ENCODE measurements around the gene CATSPERZ.

Gene CATSPERZ

GRCh38 chr11:64316672-64317324 is 16.6 kb downstream of the CATSPERZ start:
- H3K27ac ChIP-seq (ENCODE audit: poor library complexity, severe bottlenecking), result peak overlapping the region; percentile 95
- DNase-seq (ENCODE audit: low spot score), result peak; percentile 77
- no peaks in the 10 kb centered on the region for H3K9me3 ChIP-seq (ENCODE audit: severe bottlenecking)
- peak overlapping the region; percentile 74 for H3K4me3 ChIP-seq (ENCODE audit: severe bottlenecking)
- peak; percentile 5; the same call in 2 of the 3 replicates for ATAC-seq (ENCODE audit: low read depth)
- no peaks in the 10 kb centered on the region for H3K27me3 ChIP-seq (ENCODE audit: insufficient read depth, poor library complexity, severe bottlenecking)
- H3K36me3 ChIP-seq (ENCODE audit: low read depth), result peaks cover 38% of the 10 kb centered on the region
- H3K4me1 ChIP-seq (ENCODE audit: insufficient read depth, poor library complexity, severe bottlenecking), result peaks cover 12% of the 10 kb centered on the region
- TF ChIP-seq CTCF (IDR thresholded peaks at IDR 0.05; ENCODE audit: poor library complexity, severe bottlenecking), result peak; percentile 18

- ATAC-seq (ENCODE audit: low read depth) (peak; percentile 68), DNase-seq (ENCODE audit: low spot score) (peak; percentile 99)
- peak within 1 kb of the TSS; percentile 74 for H3K4me3 ChIP-seq (ENCODE audit: severe bottlenecking)
- H3K9me3 ChIP-seq (ENCODE audit: severe bottlenecking), result no peaks in the 10 kb centered on the region
- no peaks in the 10 kb centered on the region for H3K27me3 ChIP-seq (ENCODE audit: insufficient read depth, poor library complexity, severe bottlenecking)
- H3K27ac ChIP-seq (ENCODE audit: poor library complexity, severe bottlenecking), result peak within 1 kb of the TSS; percentile 95
- no peak for TF ChIP-seq CTCF (IDR thresholded peaks at IDR 0.05; ENCODE audit: poor library complexity, severe bottlenecking)
- H3K4me1 ChIP-seq (ENCODE audit: insufficient read depth, poor library complexity, severe bottlenecking), result peaks cover 18% of the 10 kb centered on the region
- peaks cover 44% of the 10 kb centered on the region for H3K36me3 ChIP-seq (ENCODE audit: low read depth)
These were observed 17.3 kb downstream of the CATSPERZ start, which contains the start of gene TRMT112 for GRCh38 chr11:64317325-64317960. Gene TRMT112, minus strand, starts transcription at chr11:64317559. Its CDS starts 33 bp downstream, at chr11:64317526.

- peak within 1 kb of the TSS; percentile 74 for H3K4me3 ChIP-seq (ENCODE audit: severe bottlenecking)
- H3K36me3 ChIP-seq (ENCODE audit: low read depth), result peaks cover 49% of the 10 kb centered on the region
- DNase-seq (ENCODE audit: low spot score) (peak; percentile 97), ATAC-seq (ENCODE audit: low read depth) (peak; percentile 62)
- H3K9me3 ChIP-seq (ENCODE audit: severe bottlenecking), result no peaks in the 10 kb centered on the region
- H3K27ac ChIP-seq (ENCODE audit: poor library complexity, severe bottlenecking), result peak within 1 kb of the TSS; percentile 95
- no peaks in the 10 kb centered on the region for H3K27me3 ChIP-seq (ENCODE audit: insufficient read depth, poor library complexity, severe bottlenecking)
- peaks cover 18% of the 10 kb centered on the region for H3K4me1 ChIP-seq (ENCODE audit: insufficient read depth, poor library complexity, severe bottlenecking)
- TF ChIP-seq CTCF (IDR thresholded peaks at IDR 0.05; ENCODE audit: poor library complexity, severe bottlenecking), result peak; percentile 79
These were observed 18.0 kb downstream of the CATSPERZ start, which contains the start of gene PRDX5 for GRCh38 chr11:64317961-64318765. Gene PRDX5, plus strand, starts transcription at chr11:64318121. Its CDS starts 95 bp downstream, at chr11:64318216.

- Histone ChIP-seq H3K27ac (ENCODE audit: poor library complexity, severe bottlenecking) (peak overlapping the region; percentile 95), H3K36me3 (ENCODE audit: low read depth) (peaks cover 49% of the 10 kb centered on the region), H3K27me3 (ENCODE audit: insufficient read depth, poor library complexity, severe bottlenecking) (no peaks in the 10 kb centered on the region), H3K9me3 (ENCODE audit: severe bottlenecking) (no peaks in the 10 kb centered on the region), H3K4me1 (ENCODE audit: insufficient read depth, poor library complexity, severe bottlenecking) (peaks cover 24% of the 10 kb centered on the region), H3K4me3 (ENCODE audit: severe bottlenecking) (peak overlapping the region; percentile 74)
- peak; percentile 41 for DNase-seq (ENCODE audit: low spot score)
- no peak for TF ChIP-seq CTCF (IDR thresholded peaks at IDR 0.05; ENCODE audit: poor library complexity, severe bottlenecking)
- no peak for ATAC-seq (ENCODE audit: low read depth)
These were observed 18.9 kb downstream of the CATSPERZ start for GRCh38 chr11:64318766-64319761.
